CD4-positive, alpha-beta T cell (primary cell): ENCODE data around the gene SHOC1. TPM values are rescaled to one million over a fixed set of nuclear protein-coding genes. Genes with fewer than 3 reads are reported as not detected.

Source experiments
- ATAC-seq: fragments of 200-7000 bp; cut with Tn5 transposase; one replicate; pipeline ENCODE4 v1.10.0; 2022; ENCODE audit warnings: mild to moderate bottlenecking; ENCODE audit not compliant: poor library complexity
- CTCF ChIA-PET: fragments of 350-600 bp; sonication (Branson Sonifier 250); formaldehyde crosslinking; loops from one replicate; lab custom pipeline; 2021; ENCODE audit warnings: antibody characterized with exemption, inconsistent platforms; lab: Charles Lee
- POLR2A ChIA-PET: fragments of 350-600 bp; sonication (Branson Sonifier 250); formaldehyde crosslinking; loops from one replicate; lab custom pipeline; 2021; ENCODE audit warnings: antibody characterized with exemption, inconsistent platforms; lab: Charles Lee
- DNase-seq, 14 experiments: peaks; one replicate each; pipeline ENCODE4 v3.0.0-alpha.2; 2013 to 2020; ENCODE audit warnings: mixed read lengths in 2 of 14
- H3K27ac ChIP-seq, 2 donors: one replicate each; pipeline versions ENCODE4 v1.5.1 to v1.7.0; 2013; ENCODE audit warnings: low read length in 2 of 2, low read depth in 1 of 2, mild to moderate bottlenecking in 1 of 2
- H3K27me3 ChIP-seq, 2 experiments: 1 replicate in 1 of 2; 2 replicates in 1 of 2; pipeline versions ENCODE4 v1.6.1 to v1.7.0; 2013; ENCODE audit warnings: low read length in 2 of 2, control low read depth in 1 of 2, mild to moderate bottlenecking in 1 of 2, moderate library complexity in 1 of 2; ENCODE audit not compliant: insufficient read depth in 2 of 2, control insufficient read depth in 1 of 2
- H3K36me3 ChIP-seq: one replicate; pipeline ENCODE4 v1.6.1; 2013; ENCODE audit warnings: low read length, control low read depth; ENCODE audit not compliant: insufficient read depth
- H3K4me1 ChIP-seq: one replicate; pipeline ENCODE4 v1.6.1; 2013; ENCODE audit warnings: low read length, control low read depth; ENCODE audit not compliant: insufficient read depth
- H3K4me3 ChIP-seq: one replicate; pipeline ENCODE4 v1.5.1; 2013; ENCODE audit warnings: mild to moderate bottlenecking, low read length, moderate library complexity
- H3K9me3 ChIP-seq, 2 experiments: 1 replicate in 1 of 2; 2 replicates in 1 of 2; pipeline versions ENCODE4 v1.6.1 to v1.7.0; 2013; ENCODE audit warnings: low read length in 2 of 2, mild to moderate bottlenecking in 2 of 2, control low read depth in 1 of 2, moderate library complexity in 1 of 2; ENCODE audit not compliant: control insufficient read depth in 1 of 2, insufficient read depth in 1 of 2
- H3K27ac Mint-ChIP-seq: one replicate; pipeline ENCODE4 v1.8.0; 2020; ENCODE audit warnings: mixed read lengths
- H3K27me3 Mint-ChIP-seq: one replicate; pipeline ENCODE4 v1.8.0; 2021; ENCODE audit warnings: mixed read lengths
- H3K36me3 Mint-ChIP-seq: one replicate; pipeline ENCODE4 v1.8.0; 2021; ENCODE audit warnings: low read depth, mixed read lengths
- H3K4me1 Mint-ChIP-seq: one replicate; pipeline ENCODE4 v1.8.0; 2021; ENCODE audit warnings: low read depth, mixed read lengths
- H3K4me3 Mint-ChIP-seq: one replicate; pipeline ENCODE4 v1.8.0; 2020; ENCODE audit warnings: mild to moderate bottlenecking, mixed read lengths
- H3K9me3 Mint-ChIP-seq: one replicate; pipeline ENCODE4 v1.8.0; 2020; ENCODE audit warnings: mixed read lengths
- CTCF ChIP-seq: fragments of 200-600 bp; IDR thresholded peaks from one replicate; pipeline ENCODE4 v1.8.0; 2022; ENCODE audit warnings: antibody characterized with exemption, mild to moderate bottlenecking
- intact Hi-C, 2 experiments: fragments of 100-400 bp; cut with DNase I in 1 of 2; cut with micrococcal nuclease in 1 of 2; formaldehyde crosslinking; loops; one replicate each; pipeline versions ENCODE4 v1.15.1 to v1.9.0; 2023 to 2025; cut with DNase I, micrococcal nuclease
- total RNA-seq, 174 experiments: library from RNA in 2 of 174; stranded (reverse) in 2 of 174; gene quantifications; one replicate each; pipeline ENCODE4 v1.2.3 and lab custom pipeline; 2021 to 2026

SHOC1 gene
- total RNA-seq, 2 experiments from 2014 or later = not detected

DNA sequence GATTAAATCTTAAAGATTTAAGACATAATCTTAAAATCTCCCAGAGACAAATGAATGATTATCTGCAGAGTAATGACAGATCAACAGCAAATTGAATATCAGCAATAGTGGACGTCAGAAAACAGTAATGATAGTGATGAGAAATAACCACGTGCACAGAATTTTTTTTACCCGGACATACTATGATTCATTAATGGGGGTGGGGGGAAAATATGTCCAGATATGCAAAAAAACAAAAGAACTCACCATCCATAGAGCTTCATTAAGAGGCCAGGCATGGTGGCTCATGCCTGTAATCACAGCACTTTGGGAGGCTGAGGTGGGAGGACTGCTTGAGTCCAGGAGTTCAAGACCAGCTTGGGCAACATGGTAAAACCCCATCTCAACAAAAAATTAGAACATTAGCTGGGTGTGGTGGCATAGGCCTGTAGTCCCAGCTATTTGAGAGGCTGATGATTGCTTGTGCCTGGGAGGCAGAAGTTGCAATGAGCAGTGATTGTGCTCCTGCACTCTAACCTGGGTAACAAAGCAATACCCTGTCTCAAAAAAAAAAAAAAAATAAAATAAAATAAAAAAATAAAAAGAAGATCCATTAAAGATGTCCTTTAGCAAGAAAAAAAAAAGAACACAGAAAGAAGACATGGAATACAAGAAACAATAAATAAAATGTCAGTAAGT, 30.9 kb upstream of the SHOC1 start:
- Mint-ChIP-seq H3K4me1 (no peaks in the 10 kb centered on the region), H3K9me3 (no peaks in the 10 kb centered on the region), H3K36me3 (no peaks in the 10 kb centered on the region), H3K27ac (no peak overlapping the region), H3K27me3 (no peaks in the 10 kb centered on the region), H3K4me3 (no peak overlapping the region)
- no peak for ATAC-seq
- ChIA-PET CTCF (no interaction called here), POLR2A (interaction anchor here (0.6 kb wide), 1 partner anchor 279 kb away, joined by 4 read pairs; no protein-coding TSS in a partner anchor)
- intact Hi-C loops = loop anchor here (5.0 kb wide), 3 partner anchors 63 to 212 kb away; no protein-coding TSS in a partner anchor
- Histone ChIP-seq H3K27me3 (no peaks in the 10 kb centered on the region), H3K4me3 (no peak overlapping the region), H3K4me1 (no peaks in the 10 kb centered on the region), H3K27ac (no peak overlapping the region), H3K9me3 (no peaks in the 10 kb centered on the region), H3K36me3 (no peaks in the 10 kb centered on the region)
- DNase-seq = no peak
- TF ChIP-seq CTCF = no peak

- TF ChIP-seq CTCF = no peak
- H3K36me3 Mint-ChIP-seq = no peaks in the 10 kb centered on the region
- no peaks in the 10 kb centered on the region for H3K4me1 ChIP-seq
- H3K4me1 Mint-ChIP-seq = no peaks in the 10 kb centered on the region
- H3K27me3 ChIP-seq = no peaks in the 10 kb centered on the region
- no peak for DNase-seq
- H3K27ac Mint-ChIP-seq = no peak overlapping the region
- H3K27ac ChIP-seq = no peak overlapping the region
- H3K4me3 Mint-ChIP-seq = no peak overlapping the region
- intact Hi-C loops = no loop called here
- POLR2A ChIA-PET = interaction anchor here (1.3 kb wide), 1 partner anchor 12 kb away, joined by 3 read pairs; no protein-coding TSS in a partner anchor
- H3K27me3 Mint-ChIP-seq = no peaks in the 10 kb centered on the region
- no peak overlapping the region for H3K4me3 ChIP-seq
- no peak for ATAC-seq
- H3K9me3 Mint-ChIP-seq = no peaks in the 10 kb centered on the region
- no peaks in the 10 kb centered on the region for H3K36me3 ChIP-seq
- CTCF ChIA-PET = no interaction called here
- H3K9me3 ChIP-seq = no peaks in the 10 kb centered on the region
Measured at GRCh38 chr9:111821006-111821528, 26.3 kb upstream of the SHOC1 start.

DNA sequence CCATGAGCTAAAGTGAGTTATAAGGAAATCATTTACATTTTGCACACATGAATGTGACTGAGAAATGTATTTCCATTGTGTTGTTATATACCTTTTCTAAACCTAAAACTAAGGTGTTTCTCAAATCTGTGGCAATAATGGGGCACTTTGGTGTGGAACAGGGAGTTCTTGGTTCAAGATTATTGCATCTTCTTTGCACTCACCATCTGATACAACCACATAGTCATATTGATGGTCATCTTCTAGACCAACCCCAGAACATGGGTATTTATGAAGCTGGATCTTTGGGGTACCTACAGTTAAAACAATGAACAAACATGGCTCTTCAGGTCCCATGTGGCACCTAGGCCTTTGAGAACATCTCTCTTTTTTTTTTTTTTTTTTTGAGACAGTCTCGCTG, 24.6 kb upstream of the SHOC1 start:
- H3K9me3 ChIP-seq = no peaks in the 10 kb centered on the region
- H3K9me3 Mint-ChIP-seq = no peaks in the 10 kb centered on the region
- CTCF ChIA-PET = no interaction called here
- H3K4me3 Mint-ChIP-seq = no peak overlapping the region
- no peaks in the 10 kb centered on the region for H3K4me1 Mint-ChIP-seq
- H3K27me3 ChIP-seq = no peaks in the 10 kb centered on the region
- POLR2A ChIA-PET = interaction anchor here (0.9 kb wide), 1 partner anchor 255 kb away, joined by 3 read pairs; no protein-coding TSS in a partner anchor
- no peak for ATAC-seq
- intact Hi-C loops = no loop called here
- no peak overlapping the region for H3K27ac Mint-ChIP-seq
- no peak for DNase-seq
- no peaks in the 10 kb centered on the region for H3K27me3 Mint-ChIP-seq
- H3K4me3 ChIP-seq = no peak overlapping the region
- H3K4me1 ChIP-seq = no peaks in the 10 kb centered on the region
- TF ChIP-seq CTCF = no peak
- H3K36me3 Mint-ChIP-seq = no peaks in the 10 kb centered on the region
- H3K36me3 ChIP-seq = no peaks in the 10 kb centered on the region
- H3K27ac ChIP-seq = no peak overlapping the region
